H9 (cell line): Measurements from ENCODE around the gene KCNS3. TPM values are rescaled to one million over a fixed set of nuclear protein-coding genes. Genes with fewer than 3 reads are reported as not detected.
A peak's percentile ranks its signal among the peaks of the same experiment; 100 is the strongest.

ENCODE experiments used
- DNase-seq: peaks from one replicate; pipeline ENCODE4 v3.0.0-alpha.2; 2017
- H2AFZ ChIP-seq: one replicate; pipeline ENCODE4 v1.6.1; 2013; ENCODE audit warnings: mild to moderate bottlenecking, low read length, control low read depth, moderate library complexity
- H2AK5ac ChIP-seq: 2 replicates; pipeline ENCODE4 v1.6.1; 2013; ENCODE audit warnings: low read length, control low read depth, mixed read lengths; ENCODE audit not compliant: insufficient read length
- H2BK120ac ChIP-seq: one replicate; pipeline ENCODE4 v1.6.1; 2013; ENCODE audit warnings: low read depth, mild to moderate bottlenecking, low read length, control low read depth, inconsistent platforms; ENCODE audit not compliant: poor library complexity, severe bottlenecking
- H2BK12ac ChIP-seq: 2 replicates; pipeline ENCODE4 v1.6.1; 2013; ENCODE audit warnings: low read length, control low read depth, mixed read lengths, low read depth; ENCODE audit not compliant: insufficient read length
- H2BK15ac ChIP-seq: 2 replicates; pipeline ENCODE4 v1.6.1; 2013; ENCODE audit warnings: low read depth, low read length, control low read depth
- H2BK20ac ChIP-seq: one replicate; pipeline ENCODE4 v1.6.1; 2013; ENCODE audit warnings: low read depth, mild to moderate bottlenecking, low read length, control low read depth, inconsistent platforms; ENCODE audit not compliant: poor library complexity, severe bottlenecking
- H2BK5ac ChIP-seq: 2 replicates; pipeline ENCODE4 v1.6.1; 2013; ENCODE audit warnings: low read length, control low read depth, mixed read lengths; ENCODE audit not compliant: insufficient read length
- H3K14ac ChIP-seq: 2 replicates; pipeline ENCODE4 v1.6.1; 2013; ENCODE audit warnings: low read length, control low read depth; ENCODE audit not compliant: insufficient read depth
- H3K18ac ChIP-seq: 2 replicates; pipeline ENCODE4 v1.6.1; 2013; ENCODE audit warnings: low read depth, mild to moderate bottlenecking, mixed read lengths, low read length, control low read depth; ENCODE audit not compliant: insufficient read length
- H3K23ac ChIP-seq: 2 replicates; pipeline ENCODE4 v1.6.1; 2013; ENCODE audit warnings: low read length, control low read depth, mixed read lengths, low read depth; ENCODE audit not compliant: insufficient read length
- H3K23me2 ChIP-seq: 2 replicates; pipeline ENCODE4 v1.6.1; 2013; ENCODE audit warnings: low read depth, mild to moderate bottlenecking, mixed read lengths, low read length, control low read depth; ENCODE audit not compliant: insufficient read length, poor library complexity, severe bottlenecking
- H3K27ac ChIP-seq: 2 replicates; pipeline ENCODE4 v1.5.1; 2013; ENCODE audit warnings: low read length, control low read depth, mixed read lengths, low read depth; ENCODE audit not compliant: insufficient read length
- H3K27me3 ChIP-seq: 2 replicates; pipeline ENCODE4 v1.6.1; 2013; ENCODE audit warnings: low read length, control low read depth, inconsistent platforms; ENCODE audit not compliant: insufficient read depth
- H3K4ac ChIP-seq: 2 replicates; pipeline ENCODE4 v1.6.1; 2013; ENCODE audit warnings: low read depth, mild to moderate bottlenecking, control low read depth, inconsistent platforms, low read length, moderate library complexity
- H3K4me1 ChIP-seq: 2 replicates; pipeline ENCODE4 v1.6.1; 2013; ENCODE audit warnings: low read length, control low read depth, inconsistent platforms; ENCODE audit not compliant: insufficient read depth
- H3K4me2 ChIP-seq: 2 replicates; pipeline ENCODE4 v1.6.1; 2013; ENCODE audit warnings: low read length, control low read depth, mixed read lengths; ENCODE audit not compliant: insufficient read length, insufficient read depth
- H3K56ac ChIP-seq: 2 replicates; pipeline ENCODE4 v1.6.1; 2013; ENCODE audit warnings: low read depth, mild to moderate bottlenecking, mixed read lengths, low read length, control low read depth; ENCODE audit not compliant: insufficient read length
- H3K79me1 ChIP-seq: 2 replicates; pipeline ENCODE4 v1.6.1; 2013; ENCODE audit warnings: low read depth, mild to moderate bottlenecking, moderate library complexity, low read length, control low read depth, inconsistent platforms; ENCODE audit not compliant: insufficient read depth, poor library complexity, severe bottlenecking
- H3K79me2 ChIP-seq: 2 replicates; pipeline ENCODE4 v1.6.1; 2013; ENCODE audit warnings: low read length, control low read depth, inconsistent platforms; ENCODE audit not compliant: insufficient read depth
- H3K9ac ChIP-seq: 2 replicates; pipeline ENCODE4 v1.6.1; 2013; ENCODE audit warnings: low read length, control low read depth, mixed read lengths; ENCODE audit not compliant: insufficient read length; ENCODE audit errors: extremely low read depth
- H3K9me3 ChIP-seq: one replicate; pipeline ENCODE4 v1.6.1; 2013; ENCODE audit warnings: low read depth, low read length, inconsistent platforms; ENCODE audit not compliant: control insufficient read depth
- H3T11ph ChIP-seq: one replicate; pipeline ENCODE4 v1.6.1; 2013; ENCODE audit warnings: mild to moderate bottlenecking, low read length, control low read depth, inconsistent platforms
- H4K20me1 ChIP-seq: one replicate; pipeline ENCODE4 v1.6.1; 2013; ENCODE audit not compliant: control insufficient read depth, insufficient read length, insufficient read depth
- H4K5ac ChIP-seq: 2 replicates; pipeline ENCODE4 v1.6.1; 2013; ENCODE audit warnings: low read depth, mild to moderate bottlenecking, mixed read lengths, low read length, control low read depth; ENCODE audit not compliant: insufficient read length
- H4K8ac ChIP-seq: replicated peaks from 2 replicates; pipeline ENCODE4 v1.6.1; 2013; ENCODE audit warnings: low read length, control low read depth, mixed read lengths, low read depth; ENCODE audit not compliant: insufficient read length
- H4K91ac ChIP-seq: 2 replicates; pipeline ENCODE4 v1.6.1; 2013; ENCODE audit warnings: low read depth, mild to moderate bottlenecking, moderate library complexity, mixed read lengths, low read length, control low read depth; ENCODE audit not compliant: insufficient read length
- H3K27ac Mint-ChIP-seq, 3 experiments: 2 replicates in 2 of 3; 3 replicates in 1 of 3; pipeline ENCODE4 v1.8.0; 2020 to 2021; ENCODE audit warnings: mixed read lengths in 3 of 3, mild to moderate bottlenecking in 1 of 3, moderate library complexity in 1 of 3
- H3K27me3 Mint-ChIP-seq: 2 replicates; pipeline ENCODE4 v1.8.0; 2021; ENCODE audit warnings: low read depth, mild to moderate bottlenecking, moderate library complexity, mixed read lengths
- H3K36me3 Mint-ChIP-seq, 3 experiments: 2 replicates in 2 of 3; 3 replicates in 1 of 3; pipeline ENCODE4 v1.8.0; 2020 to 2021; ENCODE audit warnings: low read depth in 3 of 3, mixed read lengths in 3 of 3; ENCODE audit not compliant: insufficient read depth in 1 of 3
- H3K4me1 Mint-ChIP-seq, 2 experiments: 2 replicates each; pipeline ENCODE4 v1.8.0; 2020; ENCODE audit warnings: mixed read lengths in 2 of 2
- H3K4me3 Mint-ChIP-seq, 2 experiments: 2 replicates in 1 of 2; 3 replicates in 1 of 2; pipeline ENCODE4 v1.8.0; 2020 to 2021; ENCODE audit warnings: mild to moderate bottlenecking in 2 of 2, mixed read lengths in 2 of 2, moderate library complexity in 1 of 2
- H3K9me3 Mint-ChIP-seq, 2 experiments: 2 replicates in 1 of 2; 3 replicates in 1 of 2; pipeline ENCODE4 v1.8.0; 2020; ENCODE audit warnings: mild to moderate bottlenecking in 2 of 2, mixed read lengths in 2 of 2, moderate library complexity in 1 of 2
- WGBS: extraction: QIAGEN DNeasy Blood & Tissue Kit; methylation state at CpG from one replicate; pipeline ENCODE4 v1.1.7; 2013; ENCODE audit warnings: missing lambda C conversion rate, low lambda C conversion rate, mixed read lengths; ENCODE audit not compliant: insufficient read length; ENCODE audit errors: extremely low coverage; 5-methylcytosine and 5-hydroxymethylcytosine counted together
- total RNA-seq: library from RNA; stranded (reverse); gene quantifications from 2 replicates; pipeline ENCODE4 v1.2.1, GENCODE V29; 2021
- TF ChIP-seq, protein P1 (sequence below): fragments of 200-600 bp; sonication (generic); conservative IDR thresholded peaks from 3 replicates; pipeline ENCODE4 v1.8.0; 2021; ENCODE audit warnings: antibody characterized with exemption, mild to moderate bottlenecking

Gene KCNS3
- total RNA-seq, 1 experiment from 2014 or later: 8.0 TPM

DNA sequence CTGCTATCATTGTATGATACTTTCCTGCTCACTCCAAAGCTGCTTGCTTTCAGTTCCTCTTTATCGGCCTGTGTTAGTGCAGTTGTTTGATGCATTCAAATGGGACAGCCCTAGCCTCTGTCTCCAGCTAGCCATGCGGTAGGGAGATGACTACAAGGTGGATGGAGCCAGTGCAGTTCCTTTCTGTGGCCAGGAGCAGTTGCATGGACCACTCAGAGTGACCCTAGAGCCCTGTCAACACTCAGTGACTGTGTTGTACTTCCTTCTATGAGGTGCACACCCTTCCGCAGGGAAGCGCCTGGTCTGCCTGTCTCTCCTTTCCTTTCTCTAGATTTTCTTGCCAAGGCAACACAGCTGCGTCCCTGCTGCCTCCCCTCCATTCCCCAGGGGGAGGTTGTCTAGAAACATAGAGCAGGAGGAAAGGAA is 33.8 kb downstream of the KCNS3 start:
- Histone ChIP-seq H3K56ac (no peak overlapping the region), H2BK5ac (no peak overlapping the region), H2AFZ (no peak overlapping the region), H4K91ac (no peak overlapping the region), H3K79me2 (0 out of 2 replicates have a peak, but pooled peaks cover 4% of the 10 kb centered on the region), H3K23ac (no peak overlapping the region), H3T11ph (no peak overlapping the region), H3K9me3 (no peaks in the 10 kb centered on the region), H2BK15ac (no peak overlapping the region), H4K8ac (no peak overlapping the region), H2AK5ac (no peak overlapping the region), H3K4me2 (no peak overlapping the region), H3K23me2 (no peaks in the 10 kb centered on the region), H3K4ac (no peak overlapping the region), H3K27ac (no peak overlapping the region), H3K79me1 (no peaks in the 10 kb centered on the region), H4K20me1 (no peaks in the 10 kb centered on the region), H3K18ac (no peak overlapping the region), H2BK20ac (no peak overlapping the region), H2BK120ac (no peak overlapping the region), H3K4me1 (peaks cover 6% of the 10 kb centered on the region; the same call in 1 of the 2 replicates), H4K5ac (no peak overlapping the region), H3K27me3 (no peaks in the 10 kb centered on the region), H3K9ac (no peak overlapping the region), H2BK12ac (no peak overlapping the region), H3K14ac (peak overlapping the region; percentile 0; the same call in 1 of the 2 replicates)
- H3K4me1 Mint-ChIP-seq: peaks cover 33% of the 10 kb centered on the region in 2 experiments
- peaks cover 6 to 13% (median 7%) of the 10 kb centered on the region in 3 experiments; a peak in 5 of 7 replicates for H3K36me3 Mint-ChIP-seq
- peak overlapping the region in 2 of 3 experiments; percentile 42 to 62; a peak in 2 of 7 replicates for H3K27ac Mint-ChIP-seq
- no peak for DNase-seq
- H3K9me3 Mint-ChIP-seq: peaks cover 8 to 15% of the 10 kb centered on the region in 2 experiments
- H3K27me3 Mint-ChIP-seq: no peaks in the 10 kb centered on the region; the same call in 1 of the 2 replicates
- no CpG with 5 or more reads among the region's 5 CpGs for WGBS
- TF ChIP-seq, protein P1, sequence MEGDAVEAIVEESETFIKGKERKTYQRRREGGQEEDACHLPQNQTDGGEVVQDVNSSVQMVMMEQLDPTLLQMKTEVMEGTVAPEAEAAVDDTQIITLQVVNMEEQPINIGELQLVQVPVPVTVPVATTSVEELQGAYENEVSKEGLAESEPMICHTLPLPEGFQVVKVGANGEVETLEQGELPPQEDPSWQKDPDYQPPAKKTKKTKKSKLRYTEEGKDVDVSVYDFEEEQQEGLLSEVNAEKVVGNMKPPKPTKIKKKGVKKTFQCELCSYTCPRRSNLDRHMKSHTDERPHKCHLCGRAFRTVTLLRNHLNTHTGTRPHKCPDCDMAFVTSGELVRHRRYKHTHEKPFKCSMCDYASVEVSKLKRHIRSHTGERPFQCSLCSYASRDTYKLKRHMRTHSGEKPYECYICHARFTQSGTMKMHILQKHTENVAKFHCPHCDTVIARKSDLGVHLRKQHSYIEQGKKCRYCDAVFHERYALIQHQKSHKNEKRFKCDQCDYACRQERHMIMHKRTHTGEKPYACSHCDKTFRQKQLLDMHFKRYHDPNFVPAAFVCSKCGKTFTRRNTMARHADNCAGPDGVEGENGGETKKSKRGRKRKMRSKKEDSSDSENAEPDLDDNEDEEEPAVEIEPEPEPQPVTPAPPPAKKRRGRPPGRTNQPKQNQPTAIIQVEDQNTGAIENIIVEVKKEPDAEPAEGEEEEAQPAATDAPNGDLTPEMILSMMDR: no peak
- H3K4me3 Mint-ChIP-seq: no peak overlapping the region
